Liver (tissue), 9 donors: ENCODE results near the gene EIF4B. TPM values are rescaled to one million over a fixed set of nuclear protein-coding genes. Genes with fewer than 3 reads are reported as not detected.

Experiments
- DNase-seq: peaks from one replicate; pipeline ENCODE4 v3.0.0-alpha.2; 2017; ENCODE audit warnings: low spot score
- H3K27ac ChIP-seq, 2 donors: one replicate each; pipeline ENCODE4 v1.7.0; 2013; ENCODE audit warnings: inconsistent platforms in 2 of 2, low read length in 2 of 2, control low read depth in 1 of 2, low read depth in 1 of 2, mild to moderate bottlenecking in 1 of 2
- H3K27me3 ChIP-seq, 4 donors: one replicate each; pipeline versions ENCODE4 v1.6.1 to v1.7.0; 2013; ENCODE audit warnings: low read length in 3 of 4, inconsistent platforms in 1 of 4, mild to moderate bottlenecking in 1 of 4, moderate library complexity in 1 of 4; ENCODE audit not compliant: control insufficient read depth in 4 of 4, insufficient read depth in 4 of 4
- H3K36me3 ChIP-seq, 4 donors: one replicate each; pipeline versions ENCODE4 v1.6.1 to v1.7.0; 2013; ENCODE audit warnings: low read length in 3 of 4, mild to moderate bottlenecking in 3 of 4, low read depth in 1 of 4, moderate library complexity in 1 of 4; ENCODE audit not compliant: control insufficient read depth in 4 of 4, insufficient read depth in 3 of 4
- H3K4me1 ChIP-seq, 4 donors: one replicate each; pipeline versions ENCODE4 v1.6.1 to v1.7.0; 2013; ENCODE audit warnings: low read length in 3 of 4, mild to moderate bottlenecking in 3 of 4, moderate library complexity in 1 of 4; ENCODE audit not compliant: control insufficient read depth in 4 of 4, insufficient read depth in 4 of 4
- H3K4me3 ChIP-seq, 3 donors: one replicate each; pipeline versions ENCODE4 v1.6.1 to v1.7.0; 2013; ENCODE audit warnings: low read length in 3 of 3, control low read depth in 1 of 3, low read depth in 1 of 3, mild to moderate bottlenecking in 1 of 3
- H3K9ac ChIP-seq, 2 donors: one replicate each; pipeline ENCODE4 v1.7.0; 2013; ENCODE audit warnings: low read length in 2 of 2, mild to moderate bottlenecking in 2 of 2, moderate library complexity in 2 of 2, control low read depth in 1 of 2, low read depth in 1 of 2
- H3K9me3 ChIP-seq, 4 donors: one replicate each; pipeline versions ENCODE4 v1.6.1 to v1.7.0; 2013; ENCODE audit warnings: low read length in 3 of 4; ENCODE audit not compliant: control insufficient read depth in 4 of 4
- EGR1 ChIP-seq, 2 donors: IDR thresholded peaks; 2 replicates each; pipeline ENCODE4 v1.6.1; 2016 to 2018; ENCODE audit warnings: antibody characterized with exemption in 2 of 2, low read depth in 2 of 2
- FOXA1 ChIP-seq: IDR thresholded peaks from 2 replicates; pipeline ENCODE4 v1.6.1; 2016; ENCODE audit warnings: antibody characterized with exemption
- FOXA2 ChIP-seq: IDR thresholded peaks from 2 replicates; pipeline ENCODE4 v1.6.1; 2016; ENCODE audit warnings: antibody characterized with exemption
- GABPA ChIP-seq, 2 donors: IDR thresholded peaks in 1 of 2; conservative IDR thresholded peaks in 1 of 2; 2 replicates each; pipeline ENCODE4 v1.6.1; 2016; ENCODE audit warnings: antibody characterized with exemption in 2 of 2, mild to moderate bottlenecking in 1 of 2, moderate library complexity in 1 of 2
- HNF4A ChIP-seq, 2 donors: conservative IDR thresholded peaks; 2 replicates each; pipeline ENCODE4 v1.6.1; 2016; ENCODE audit warnings: antibody characterized with exemption in 2 of 2, mild to moderate bottlenecking in 2 of 2
- HNF4G ChIP-seq: IDR thresholded peaks from 2 replicates; pipeline ENCODE4 v1.6.1; 2016; ENCODE audit warnings: antibody characterized with exemption
- JUND ChIP-seq, 2 donors: IDR thresholded peaks; 2 replicates each; pipeline ENCODE4 v1.6.1; 2016; ENCODE audit warnings: antibody characterized with exemption in 2 of 2
- NR2F2 ChIP-seq: IDR thresholded peaks from 2 replicates; pipeline ENCODE4 v1.6.1; 2016; ENCODE audit warnings: antibody characterized with exemption
- RAD21 ChIP-seq, 2 donors: IDR thresholded peaks; 2 replicates each; pipeline ENCODE4 v1.6.1; 2016; ENCODE audit warnings: antibody characterized with exemption in 2 of 2, mild to moderate bottlenecking in 2 of 2
- RXRA ChIP-seq, 2 donors: IDR thresholded peaks; 2 replicates each; pipeline ENCODE4 v1.6.1; 2017 to 2018; ENCODE audit warnings: antibody characterized with exemption in 2 of 2, mild to moderate bottlenecking in 1 of 2
- SP1 ChIP-seq: IDR thresholded peaks from 2 replicates; pipeline ENCODE4 v1.6.1; 2018; ENCODE audit warnings: antibody characterized with exemption, mild to moderate bottlenecking
- TAF1 ChIP-seq: conservative IDR thresholded peaks from 2 replicates; pipeline ENCODE4 v1.6.1; 2016; ENCODE audit warnings: antibody characterized with exemption, mild to moderate bottlenecking
- YY1 ChIP-seq: IDR thresholded peaks from 2 replicates; pipeline ENCODE4 v1.6.1; 2016; ENCODE audit warnings: antibody characterized with exemption, mild to moderate bottlenecking
- WGBS: extraction: QIAGEN DNeasy Blood & Tissue Kit; methylation state at CpG from one replicate; pipeline ENCODE4 v1.1.7; 2013; 5-methylcytosine and 5-hydroxymethylcytosine counted together
- polyA plus RNA-seq, 2 donors: library from polyadenylated mRNA; stranded (reverse) in 1 of 2; unstranded in 1 of 2; fragments of 200-250 nt in 1 of 2; fragments of >200 nt in 1 of 2; fragmentation: Nextera tagmentation in 1 of 2; extraction: Ambion mirVana in 1 of 2; gene quantifications; one replicate each; pipeline versions ENCODE4 v1.2.1 to v1.2.3, GENCODE V29; 2013 to 2015
- total RNA-seq, 2 donors: library from RNA; depleted of rRNA; stranded (reverse); fragments of >200 nt; gene quantifications; one replicate each; pipeline ENCODE4 v1.2.3, GENCODE V29; 2014
- TF ChIP-seq, protein P1 (sequence below): IDR thresholded peaks from 2 replicates; pipeline ENCODE4 v1.6.1; 2016; ENCODE audit warnings: antibody characterized with exemption
- TF ChIP-seq, protein P2 (sequence below): IDR thresholded peaks from 2 replicates; pipeline ENCODE4 v1.6.1; 2016; ENCODE audit warnings: antibody characterized with exemption
- TF ChIP-seq, protein P3 (sequence below): IDR thresholded peaks from 2 replicates; pipeline ENCODE4 v1.6.1; 2016; ENCODE audit warnings: antibody characterized with exemption, mild to moderate bottlenecking
- TF ChIP-seq, protein P4 (sequence below): IDR thresholded peaks from 2 replicates; pipeline ENCODE4 v1.6.1; 2016; ENCODE audit warnings: antibody characterized with exemption
- TF ChIP-seq, protein P5 (sequence below): fragments of 150-350 bp; IDR thresholded peaks from 2 replicates; pipeline ENCODE4 v1.5.1; 2017; ENCODE audit warnings: improper control_type of control experiment, low read depth, low read length; ENCODE audit not compliant: missing input control
- donor health status: healthy.
- donor health status: healthy.
- donor health status: healthy.
- donor health status: healthy.
- donor health status: healthy.

Gene EIF4B
- total and polyA plus RNA-seq, 4 donors, result 32.1 to 273 (median 169) TPM

DNA sequence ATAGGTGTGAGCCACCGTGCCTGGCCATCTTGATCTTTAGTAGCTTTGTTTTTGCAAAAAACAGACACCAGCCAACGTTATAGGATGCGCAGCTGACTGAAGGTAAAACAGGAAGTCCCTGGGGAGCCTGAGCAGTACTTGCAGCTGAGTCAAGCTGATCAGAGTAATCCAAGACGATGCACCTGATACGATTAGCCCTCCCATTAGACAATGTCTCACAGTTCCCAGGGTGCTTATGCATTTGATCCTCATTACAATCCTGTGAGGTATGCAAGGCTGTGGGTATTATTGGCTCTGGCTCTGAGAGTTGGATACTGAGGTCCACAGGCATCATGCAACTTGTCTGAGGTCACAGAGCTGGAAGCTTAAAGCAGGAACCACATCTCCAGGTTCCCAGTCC, 49.3 kb upstream of the EIF4B start:
- Histone ChIP-seq H3K27ac (no peak overlapping the region), H3K36me3 (peaks cover 4 to 11% (median 7%) of the 10 kb centered on the region in 4 donors), H3K27me3 (no peaks in the 10 kb centered on the region), H3K4me3 (no peak overlapping the region), H3K9ac (no peak overlapping the region), H3K4me1 (peaks cover 0 to 4% (median 1%) of the 10 kb centered on the region in 4 donors), H3K9me3 (no peaks in the 10 kb centered on the region)
- no peak for DNase-seq
- WGBS, result 68% methylated on average over 5 of the region's 5 CpGs
- no peak for TF ChIP-seq NR2F2
- TF ChIP-seq FOXA1, result no peak
- TF ChIP-seq, protein P1, sequence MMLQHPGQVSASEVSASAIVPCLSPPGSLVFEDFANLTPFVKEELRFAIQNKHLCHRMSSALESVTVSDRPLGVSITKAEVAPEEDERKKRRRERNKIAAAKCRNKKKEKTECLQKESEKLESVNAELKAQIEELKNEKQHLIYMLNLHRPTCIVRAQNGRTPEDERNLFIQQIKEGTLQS, result no peak
- TF ChIP-seq HNF4G, result no peak
- TF ChIP-seq, protein P2, sequence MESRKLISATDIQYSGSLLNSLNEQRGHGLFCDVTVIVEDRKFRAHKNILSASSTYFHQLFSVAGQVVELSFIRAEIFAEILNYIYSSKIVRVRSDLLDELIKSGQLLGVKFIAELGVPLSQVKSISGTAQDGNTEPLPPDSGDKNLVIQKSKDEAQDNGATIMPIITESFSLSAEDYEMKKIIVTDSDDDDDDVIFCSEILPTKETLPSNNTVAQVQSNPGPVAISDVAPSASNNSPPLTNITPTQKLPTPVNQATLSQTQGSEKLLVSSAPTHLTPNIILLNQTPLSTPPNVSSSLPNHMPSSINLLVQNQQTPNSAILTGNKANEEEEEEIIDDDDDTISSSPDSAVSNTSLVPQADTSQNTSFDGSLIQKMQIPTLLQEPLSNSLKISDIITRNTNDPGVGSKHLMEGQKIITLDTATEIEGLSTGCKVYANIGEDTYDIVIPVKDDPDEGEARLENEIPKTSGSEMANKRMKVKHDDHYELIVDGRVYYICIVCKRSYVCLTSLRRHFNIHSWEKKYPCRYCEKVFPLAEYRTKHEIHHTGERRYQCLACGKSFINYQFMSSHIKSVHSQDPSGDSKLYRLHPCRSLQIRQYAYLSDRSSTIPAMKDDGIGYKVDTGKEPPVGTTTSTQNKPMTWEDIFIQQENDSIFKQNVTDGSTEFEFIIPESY, result no peak
- no peak for TF ChIP-seq HNF4A (conservative IDR thresholded peaks at IDR 0.05)
- TF ChIP-seq, protein P3, sequence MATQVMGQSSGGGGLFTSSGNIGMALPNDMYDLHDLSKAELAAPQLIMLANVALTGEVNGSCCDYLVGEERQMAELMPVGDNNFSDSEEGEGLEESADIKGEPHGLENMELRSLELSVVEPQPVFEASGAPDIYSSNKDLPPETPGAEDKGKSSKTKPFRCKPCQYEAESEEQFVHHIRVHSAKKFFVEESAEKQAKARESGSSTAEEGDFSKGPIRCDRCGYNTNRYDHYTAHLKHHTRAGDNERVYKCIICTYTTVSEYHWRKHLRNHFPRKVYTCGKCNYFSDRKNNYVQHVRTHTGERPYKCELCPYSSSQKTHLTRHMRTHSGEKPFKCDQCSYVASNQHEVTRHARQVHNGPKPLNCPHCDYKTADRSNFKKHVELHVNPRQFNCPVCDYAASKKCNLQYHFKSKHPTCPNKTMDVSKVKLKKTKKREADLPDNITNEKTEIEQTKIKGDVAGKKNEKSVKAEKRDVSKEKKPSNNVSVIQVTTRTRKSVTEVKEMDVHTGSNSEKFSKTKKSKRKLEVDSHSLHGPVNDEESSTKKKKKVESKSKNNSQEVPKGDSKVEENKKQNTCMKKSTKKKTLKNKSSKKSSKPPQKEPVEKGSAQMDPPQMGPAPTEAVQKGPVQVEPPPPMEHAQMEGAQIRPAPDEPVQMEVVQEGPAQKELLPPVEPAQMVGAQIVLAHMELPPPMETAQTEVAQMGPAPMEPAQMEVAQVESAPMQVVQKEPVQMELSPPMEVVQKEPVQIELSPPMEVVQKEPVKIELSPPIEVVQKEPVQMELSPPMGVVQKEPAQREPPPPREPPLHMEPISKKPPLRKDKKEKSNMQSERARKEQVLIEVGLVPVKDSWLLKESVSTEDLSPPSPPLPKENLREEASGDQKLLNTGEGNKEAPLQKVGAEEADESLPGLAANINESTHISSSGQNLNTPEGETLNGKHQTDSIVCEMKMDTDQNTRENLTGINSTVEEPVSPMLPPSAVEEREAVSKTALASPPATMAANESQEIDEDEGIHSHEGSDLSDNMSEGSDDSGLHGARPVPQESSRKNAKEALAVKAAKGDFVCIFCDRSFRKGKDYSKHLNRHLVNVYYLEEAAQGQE, result no peak
- no peak for TF ChIP-seq TAF1
- no peak for TF ChIP-seq GABPA (IDR thresholded peaks at IDR 0.05 in 1 of 2, conservative IDR thresholded peaks at IDR 0.05 in 1 of 2)
- no peak for TF ChIP-seq SP1
- no peak for TF ChIP-seq RXRA (IDR thresholded peaks at IDR 0.05)
- no peak for TF ChIP-seq EGR1 (IDR thresholded peaks at IDR 0.05; ENCODE audit: low read depth in 2 of 2)
- TF ChIP-seq, protein P4, sequence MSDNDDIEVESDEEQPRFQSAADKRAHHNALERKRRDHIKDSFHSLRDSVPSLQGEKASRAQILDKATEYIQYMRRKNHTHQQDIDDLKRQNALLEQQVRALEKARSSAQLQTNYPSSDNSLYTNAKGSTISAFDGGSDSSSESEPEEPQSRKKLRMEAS, result no peak
- TF ChIP-seq, protein P5, sequence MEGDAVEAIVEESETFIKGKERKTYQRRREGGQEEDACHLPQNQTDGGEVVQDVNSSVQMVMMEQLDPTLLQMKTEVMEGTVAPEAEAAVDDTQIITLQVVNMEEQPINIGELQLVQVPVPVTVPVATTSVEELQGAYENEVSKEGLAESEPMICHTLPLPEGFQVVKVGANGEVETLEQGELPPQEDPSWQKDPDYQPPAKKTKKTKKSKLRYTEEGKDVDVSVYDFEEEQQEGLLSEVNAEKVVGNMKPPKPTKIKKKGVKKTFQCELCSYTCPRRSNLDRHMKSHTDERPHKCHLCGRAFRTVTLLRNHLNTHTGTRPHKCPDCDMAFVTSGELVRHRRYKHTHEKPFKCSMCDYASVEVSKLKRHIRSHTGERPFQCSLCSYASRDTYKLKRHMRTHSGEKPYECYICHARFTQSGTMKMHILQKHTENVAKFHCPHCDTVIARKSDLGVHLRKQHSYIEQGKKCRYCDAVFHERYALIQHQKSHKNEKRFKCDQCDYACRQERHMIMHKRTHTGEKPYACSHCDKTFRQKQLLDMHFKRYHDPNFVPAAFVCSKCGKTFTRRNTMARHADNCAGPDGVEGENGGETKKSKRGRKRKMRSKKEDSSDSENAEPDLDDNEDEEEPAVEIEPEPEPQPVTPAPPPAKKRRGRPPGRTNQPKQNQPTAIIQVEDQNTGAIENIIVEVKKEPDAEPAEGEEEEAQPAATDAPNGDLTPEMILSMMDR, result no peak
- TF ChIP-seq JUND (IDR thresholded peaks at IDR 0.05), result no peak
- TF ChIP-seq YY1, result no peak
- TF ChIP-seq FOXA2, result no peak
- TF ChIP-seq RAD21 (IDR thresholded peaks at IDR 0.05), result no peak
